Activated CD4-positive, alpha-beta T cell treated with anti-CD3 and anti-CD28 coated beads, Interleukin-2, amount 50 U/mL, for 16 hours (primary cell): ENCODE measurements around the gene HNRNPUL1.
A peak's percentile ranks its signal among the peaks of the same experiment; 100 is the strongest.

Experiments
- DNase-seq: peaks from one replicate; pipeline ENCODE4 v3.0.0-alpha.2; 2020

HNRNPUL1 gene

GRCh38 chr19:41355035-41355434 is 90.9 kb downstream of the HNRNPUL1 start:
- no peak for DNase-seq

- no peak for DNase-seq
Observed at GRCh38 chr19:41355802-41356201, 91.6 kb downstream of the HNRNPUL1 start.

GRCh38 chr19:41356984-41357739 is 93.0 kb downstream of the HNRNPUL1 start:
- DNase-seq: peak; percentile 22
